GOT3 (cell line): ENCODE results near the gene FGFRL1.
"Not testable (repeated sequence)": the region's sequence is repeated elsewhere in the genome, so short reads cannot be mapped to it uniquely, and the experiment has no call there.

Experiments used
- DNase-seq: peaks from one replicate; lab custom pipeline; 2025; ENCODE audit warnings: mixed read lengths; lab: John Stamatoyannopoulos, UW

The FGFRL1 gene

GRCh38 chr4:973431-974397, 37.7 kb upstream of the FGFRL1 start, which contains the start of gene DGKQ:
TSS of gene DGKQ (minus strand) at chr4:973569. CDS start at chr4:973482, 87 bp downstream.
- peak; percentile 57 for DNase-seq

GRCh38 chr4:974668-975067, 36.8 kb upstream of the FGFRL1 start:
- no peak for DNase-seq

- DNase-seq, result not testable (repeated sequence)
Observed at GRCh38 chr4:976016-976415, 35.4 kb upstream of the FGFRL1 start.

GRCh38 chr4:978957-979701, 32.3 kb upstream of the FGFRL1 start:
- DNase-seq, result no peak

- DNase-seq, result no peak
Observed at GRCh38 chr4:982291-982690, 29.1 kb upstream of the FGFRL1 start.

GRCh38 chr4:982814-983213, 28.6 kb upstream of the FGFRL1 start:
- no peak for DNase-seq

- no peak for DNase-seq
Observed at GRCh38 chr4:984336-985054, 26.9 kb upstream of the FGFRL1 start.

- DNase-seq, result no peak
Observed at GRCh38 chr4:985123-985830, 26.1 kb upstream of the FGFRL1 start.

- no peak for DNase-seq
Observed at GRCh38 chr4:986428-986878, 25.0 kb upstream of the FGFRL1 start.

GRCh38 chr4:986879-987623, 24.4 kb upstream of the FGFRL1 start, which contains the start of gene IDUA:
TSS of gene IDUA (plus strand) at chr4:987044. CDS start at chr4:987085, 41 bp downstream.
- peak; percentile 22 for DNase-seq

- no peak for DNase-seq
Observed at GRCh38 chr4:987624-988513, 23.6 kb upstream of the FGFRL1 start.

- no peak for DNase-seq
Observed at GRCh38 chr4:988726-989721, 22.4 kb upstream of the FGFRL1 start.

- no peak for DNase-seq
Observed at GRCh38 chr4:989722-990471, 21.5 kb upstream of the FGFRL1 start.

- no peak for DNase-seq
Observed at GRCh38 chr4:990746-991367, 20.6 kb upstream of the FGFRL1 start.

- DNase-seq, result no peak
Observed at GRCh38 chr4:991451-992296, 19.8 kb upstream of the FGFRL1 start.
